Osteoblast (primary cell): ENCODE data around the gene SSTR5. TPM values are rescaled to one million over a fixed set of nuclear protein-coding genes. Genes with fewer than 3 reads are reported as not detected.

Source experiments
- DNase-seq: peaks from one replicate; pipeline ENCODE4 v3.0.0; 2011; ENCODE audit warnings: low spot score, mixed read lengths; ENCODE audit not compliant: insufficient read length; ENCODE audit errors: missing footprints
- H2AFZ ChIP-seq: 2 replicates; pipeline ENCODE4 v1.6.0; 2011; ENCODE audit warnings: mild to moderate bottlenecking, low read length
- H3K27ac ChIP-seq: 2 replicates; pipeline ENCODE4 v1.5.1; 2011; ENCODE audit warnings: mild to moderate bottlenecking, low read depth, low read length, moderate library complexity
- H3K27me3 ChIP-seq: 2 replicates; pipeline ENCODE4 v1.6.0; 2012; ENCODE audit warnings: mild to moderate bottlenecking, control low read depth, inconsistent platforms, low read length, moderate library complexity; ENCODE audit not compliant: insufficient read depth
- H3K36me3 ChIP-seq: 2 replicates; pipeline ENCODE4 v1.5.1; 2011; ENCODE audit warnings: mild to moderate bottlenecking, low read length, control low read depth, moderate library complexity; ENCODE audit not compliant: insufficient read depth
- H3K4me1 ChIP-seq: 2 replicates; pipeline ENCODE4 v1.5.1; 2011; ENCODE audit warnings: mild to moderate bottlenecking, low read length, control low read depth, moderate library complexity; ENCODE audit not compliant: insufficient read depth
- H3K4me2 ChIP-seq: 2 replicates; pipeline ENCODE4 v1.6.0; 2011; ENCODE audit warnings: mild to moderate bottlenecking, low read length; ENCODE audit not compliant: insufficient read depth
- H3K4me3 ChIP-seq: fragments of 200-600 bp; sonication (generic); 3 replicates; pipeline ENCODE4 v1.5.1; 2012; ENCODE audit warnings: mild to moderate bottlenecking, low read length, inconsistent platforms; ENCODE audit not compliant: insufficient read depth
- H3K79me2 ChIP-seq: 2 replicates; pipeline ENCODE4 v1.6.0; 2012; ENCODE audit warnings: mild to moderate bottlenecking, low read length, control low read depth, inconsistent platforms; ENCODE audit not compliant: insufficient read depth
- H3K9me3 ChIP-seq: 2 replicates; pipeline ENCODE4 v1.5.1; 2011; ENCODE audit warnings: low read depth, low read length, control low read depth
- H4K20me1 ChIP-seq: 2 replicates; pipeline ENCODE4 v1.6.0; 2012; ENCODE audit warnings: mild to moderate bottlenecking, low read length, control low read depth; ENCODE audit not compliant: insufficient read depth
- total RNA-seq: library from RNA; depleted of rRNA; stranded (reverse); fragments of >200 nt; gene quantifications from 2 replicates; pipeline ENCODE4 v1.2.3, GENCODE V29; 2012
- TF ChIP-seq, protein P1 (sequence below): IDR thresholded peaks from 2 replicates; pipeline ENCODE4 v1.5.1; 2011; ENCODE audit warnings: mild to moderate bottlenecking, low read depth, low read length, moderate library complexity; ENCODE audit errors: extremely low read depth

The SSTR5 gene
- total RNA-seq, 1 donor = not detected

GRCh38 chr16:1108299-1109252 is 36.0 kb downstream of the SSTR5 start:
- peak; percentile 96 for DNase-seq

GRCh38 chr16:1109648-1110047 is 37.1 kb downstream of the SSTR5 start:
- H3K9me3 ChIP-seq = no peaks in the 10 kb centered on the region
- no peak overlapping the region for H2AFZ ChIP-seq
- no peak overlapping the region for H3K4me2 ChIP-seq
- no peak for DNase-seq
- no peaks in the 10 kb centered on the region for H3K36me3 ChIP-seq
- TF ChIP-seq, protein P1, sequence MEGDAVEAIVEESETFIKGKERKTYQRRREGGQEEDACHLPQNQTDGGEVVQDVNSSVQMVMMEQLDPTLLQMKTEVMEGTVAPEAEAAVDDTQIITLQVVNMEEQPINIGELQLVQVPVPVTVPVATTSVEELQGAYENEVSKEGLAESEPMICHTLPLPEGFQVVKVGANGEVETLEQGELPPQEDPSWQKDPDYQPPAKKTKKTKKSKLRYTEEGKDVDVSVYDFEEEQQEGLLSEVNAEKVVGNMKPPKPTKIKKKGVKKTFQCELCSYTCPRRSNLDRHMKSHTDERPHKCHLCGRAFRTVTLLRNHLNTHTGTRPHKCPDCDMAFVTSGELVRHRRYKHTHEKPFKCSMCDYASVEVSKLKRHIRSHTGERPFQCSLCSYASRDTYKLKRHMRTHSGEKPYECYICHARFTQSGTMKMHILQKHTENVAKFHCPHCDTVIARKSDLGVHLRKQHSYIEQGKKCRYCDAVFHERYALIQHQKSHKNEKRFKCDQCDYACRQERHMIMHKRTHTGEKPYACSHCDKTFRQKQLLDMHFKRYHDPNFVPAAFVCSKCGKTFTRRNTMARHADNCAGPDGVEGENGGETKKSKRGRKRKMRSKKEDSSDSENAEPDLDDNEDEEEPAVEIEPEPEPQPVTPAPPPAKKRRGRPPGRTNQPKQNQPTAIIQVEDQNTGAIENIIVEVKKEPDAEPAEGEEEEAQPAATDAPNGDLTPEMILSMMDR = no peak
- no peaks in the 10 kb centered on the region for H3K4me1 ChIP-seq
- peaks cover 32% of the 10 kb centered on the region for H3K27me3 ChIP-seq
- no peak overlapping the region for H3K4me3 ChIP-seq
- H3K27ac ChIP-seq = no peak overlapping the region
- no peaks in the 10 kb centered on the region for H3K79me2 ChIP-seq
- H4K20me1 ChIP-seq = no peaks in the 10 kb centered on the region

More at GRCh38 chr16:1108299-1109252, 36.0 kb downstream of the SSTR5 start:
- Histone ChIP-seq H3K4me3 (no peak overlapping the region), H3K27me3 (peaks cover 33% of the 10 kb centered on the region), H2AFZ (no peak overlapping the region), H3K4me1 (no peaks in the 10 kb centered on the region), H3K79me2 (no peaks in the 10 kb centered on the region), H3K4me2 (no peak overlapping the region), H3K9me3 (no peaks in the 10 kb centered on the region), H4K20me1 (no peaks in the 10 kb centered on the region), H3K36me3 (no peaks in the 10 kb centered on the region), H3K27ac (no peak overlapping the region)
- TF ChIP-seq, protein P1 = no peak

DNA sequence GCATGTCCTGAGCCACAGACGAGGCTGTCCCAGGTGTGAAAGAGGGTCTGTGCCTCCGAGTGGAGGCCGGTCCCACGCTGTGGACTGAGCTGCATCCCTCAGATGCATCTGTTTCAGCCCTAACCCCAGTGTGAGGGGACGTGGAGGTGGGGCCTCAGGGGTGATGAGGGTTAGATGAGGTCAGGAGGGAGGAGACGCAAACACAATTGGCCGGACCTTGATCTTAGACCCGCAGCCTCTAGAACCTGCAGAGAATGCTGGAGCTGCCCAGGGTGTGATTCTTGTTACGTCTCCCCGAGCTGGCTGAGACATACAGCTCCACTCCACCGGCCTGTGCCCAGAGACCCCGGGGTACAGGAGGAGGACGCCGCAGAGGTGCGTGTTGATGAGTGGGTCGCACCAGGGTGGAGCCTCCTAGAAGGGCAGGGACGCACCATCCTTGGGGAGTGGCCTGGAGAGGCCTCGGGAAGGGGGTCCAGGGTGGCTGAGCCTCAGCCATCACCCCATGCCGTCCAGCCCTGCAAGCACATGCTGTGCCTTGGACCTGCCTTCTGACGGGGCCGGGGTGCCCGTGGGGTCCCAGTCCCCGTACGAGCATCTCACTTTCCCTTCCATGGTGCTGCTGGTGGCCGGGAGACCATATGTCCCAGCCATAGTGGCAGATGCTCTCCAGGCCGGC is 40.1 kb downstream of the SSTR5 start:
- no peaks in the 10 kb centered on the region for H3K9me3 ChIP-seq
- TF ChIP-seq, protein P1 = no peak
- no peak overlapping the region for H3K4me2 ChIP-seq
- no peak overlapping the region for H3K4me3 ChIP-seq
- no peak overlapping the region for H2AFZ ChIP-seq
- peak; percentile 76 for DNase-seq
- no peaks in the 10 kb centered on the region for H3K36me3 ChIP-seq
- no peak overlapping the region for H3K27ac ChIP-seq
- no peaks in the 10 kb centered on the region for H3K4me1 ChIP-seq
- H4K20me1 ChIP-seq = no peaks in the 10 kb centered on the region
- H3K27me3 ChIP-seq = peaks cover 29% of the 10 kb centered on the region
- H3K79me2 ChIP-seq = no peaks in the 10 kb centered on the region

DNA sequence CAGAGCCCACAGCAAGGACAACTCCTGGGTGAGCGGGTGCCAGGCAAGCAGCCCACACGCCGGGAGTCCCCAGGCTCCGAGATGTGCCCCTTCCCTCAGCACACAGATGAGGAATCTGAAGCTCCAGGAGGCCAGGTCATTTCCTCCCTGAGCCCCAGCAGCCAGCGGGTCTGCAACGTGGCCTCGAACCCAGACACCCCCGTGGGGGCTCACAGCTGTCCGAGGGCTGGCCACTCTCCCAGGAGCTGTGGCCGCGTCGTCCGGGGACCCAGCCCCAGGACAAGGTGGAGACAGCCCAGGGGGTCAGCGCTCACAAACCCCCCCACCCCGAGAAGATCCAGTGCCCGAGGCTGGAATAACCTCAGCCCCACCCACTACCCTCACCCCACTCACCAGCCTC is 40.9 kb downstream of the SSTR5 start:
- peak; percentile 84 for DNase-seq
- peaks cover 22% of the 10 kb centered on the region for H3K27me3 ChIP-seq
- H3K27ac ChIP-seq = no peak overlapping the region
- H2AFZ ChIP-seq = no peak overlapping the region
- H3K36me3 ChIP-seq = no peaks in the 10 kb centered on the region
- TF ChIP-seq, protein P1 = no peak
- no peak overlapping the region for H3K4me3 ChIP-seq
- H4K20me1 ChIP-seq = no peaks in the 10 kb centered on the region
- no peaks in the 10 kb centered on the region for H3K9me3 ChIP-seq
- no peaks in the 10 kb centered on the region for H3K4me1 ChIP-seq
- H3K79me2 ChIP-seq = no peaks in the 10 kb centered on the region
- no peak overlapping the region for H3K4me2 ChIP-seq
